Stimulated activated CD4-positive, alpha-beta T cell treated with anti-CD3 and anti-CD28 coated beads, TNF-alpha, amount 100 ng/mL, for 24 hours (primary cell): ENCODE data around the gene TRPM3.
A peak's percentile ranks its signal among the peaks of the same experiment; 100 is the strongest.

Experiments
- DNase-seq, 3 experiments: peaks; one replicate each; pipeline ENCODE4 v3.0.0-alpha.2; 2020; ENCODE audit warnings: low read depth in 3 of 3

TRPM3 gene

GRCh38 chr9:70610287-70610644 is 511.2 kb downstream of the TRPM3 start:
- DNase-seq = no peak

- DNase-seq = no peak
Observed at GRCh38 chr9:70609542-70610286, 511.7 kb downstream of the TRPM3 start.

- no peak for DNase-seq
Observed at GRCh38 chr9:70609011-70609410, 512.4 kb downstream of the TRPM3 start.

- DNase-seq = no peak
Observed at GRCh38 chr9:70607926-70608325, 513.5 kb downstream of the TRPM3 start.

GRCh38 chr9:70607329-70607728 is 514.1 kb downstream of the TRPM3 start:
- DNase-seq = no peak

GRCh38 chr9:70603020-70603411 is 518.4 kb downstream of the TRPM3 start:
- no peak for DNase-seq

GRCh38 chr9:70602321-70603019 is 519.0 kb downstream of the TRPM3 start:
- DNase-seq = peak; percentile 15 to 23 (median 15)

- DNase-seq = no peak
Observed at GRCh38 chr9:70601000-70601951, 520.1 kb downstream of the TRPM3 start.

- DNase-seq = no peak
Observed at GRCh38 chr9:70600506-70600905, 520.9 kb downstream of the TRPM3 start.

GRCh38 chr9:70597886-70598285 is 523.5 kb downstream of the TRPM3 start:
- no peak for DNase-seq

GRCh38 chr9:70595211-70595610 is 526.2 kb downstream of the TRPM3 start:
- DNase-seq = no peak

GRCh38 chr9:70594386-70594944 is 527.0 kb downstream of the TRPM3 start:
- DNase-seq = no peak

- DNase-seq = no peak
Observed at GRCh38 chr9:70593241-70593640, 528.2 kb downstream of the TRPM3 start.

GRCh38 chr9:70590315-70590677 is 531.1 kb downstream of the TRPM3 start:
- DNase-seq = no peak

- DNase-seq = no peak
Observed at GRCh38 chr9:70589571-70590314, 531.7 kb downstream of the TRPM3 start.

- DNase-seq = no peak
Observed at GRCh38 chr9:70588999-70589398, 532.4 kb downstream of the TRPM3 start.

- no peak for DNase-seq
Observed at GRCh38 chr9:70588381-70588780, 533.0 kb downstream of the TRPM3 start.

- no peak for DNase-seq
Observed at GRCh38 chr9:70587201-70587600, 534.2 kb downstream of the TRPM3 start.

GRCh38 chr9:70586476-70586875 is 534.9 kb downstream of the TRPM3 start:
- DNase-seq = no peak

GRCh38 chr9:70581955-70582350 is 539.5 kb downstream of the TRPM3 start:
- no peak for DNase-seq

GRCh38 chr9:70581214-70581954 is 540.0 kb downstream of the TRPM3 start:
- no peak for DNase-seq
